Activated CD4-positive, alpha-beta memory T cell treated with anti-CD3 and anti-CD28 coated beads for 36 hours (primary cell): ENCODE data around the gene EXOC1. TPM values are rescaled to one million over a fixed set of nuclear protein-coding genes. Genes with fewer than 3 reads are reported as not detected.
"Not testable (repeated sequence)": the region's sequence is repeated elsewhere in the genome, so short reads cannot be mapped to it uniquely, and the experiment has no call there.

ENCODE experiments used
- CTCF ChIA-PET: fragments of 350-600 bp; sonication (Branson Sonifier 250); formaldehyde crosslinking; loops from one replicate; lab custom pipeline; 2021; ENCODE audit warnings: antibody characterized with exemption, inconsistent platforms; lab: Charles Lee
- POLR2A ChIA-PET: fragments of 350-600 bp; sonication (Branson Sonifier 250); formaldehyde crosslinking; loops from one replicate; lab custom pipeline; 2021; ENCODE audit warnings: antibody characterized with exemption; lab: Charles Lee
- DNase-seq: peaks from one replicate; pipeline ENCODE4 v3.0.0-alpha.2; 2020
- H3K27ac Mint-ChIP-seq: one replicate; pipeline ENCODE4 v1.8.0; 2021; ENCODE audit warnings: mixed read lengths
- H3K27me3 Mint-ChIP-seq: one replicate; pipeline ENCODE4 v1.8.0; 2021; ENCODE audit warnings: mixed read lengths
- H3K36me3 Mint-ChIP-seq: one replicate; pipeline ENCODE4 v1.8.0; 2021; ENCODE audit warnings: mixed read lengths
- H3K4me1 Mint-ChIP-seq: one replicate; pipeline ENCODE4 v1.8.0; 2021; ENCODE audit warnings: low read depth, mixed read lengths
- H3K4me3 Mint-ChIP-seq: one replicate; pipeline ENCODE4 v1.8.0; 2021; ENCODE audit warnings: mild to moderate bottlenecking, mixed read lengths
- H3K9me3 Mint-ChIP-seq: one replicate; pipeline ENCODE4 v1.8.0; 2021; ENCODE audit warnings: mixed read lengths
- intact Hi-C: fragments of 100-400 bp; cut with micrococcal nuclease; formaldehyde crosslinking; loops from one replicate; pipeline ENCODE4 v1.15.1; 2023
- total RNA-seq, 2 experiments: library from RNA; stranded (reverse); gene quantifications; one replicate each; pipeline ENCODE4 v1.2.3, GENCODE V29; 2021

EXOC1 gene
- total RNA-seq, 2 experiments from 2014 or later: 21.9 to 22.4 TPM

GRCh38 chr4:55920571-55920970 lies 67.1 kb downstream of the EXOC1 start:
- POLR2A ChIA-PET: no interaction called here
- CTCF ChIA-PET: no interaction called here
- H3K9me3 Mint-ChIP-seq: no peaks in the 10 kb centered on the region
- no peak overlapping the region for H3K27ac Mint-ChIP-seq
- intact Hi-C loops: no loop called here
- no peaks in the 10 kb centered on the region for H3K36me3 Mint-ChIP-seq
- no peaks in the 10 kb centered on the region for H3K27me3 Mint-ChIP-seq
- DNase-seq: no peak
- no peaks in the 10 kb centered on the region for H3K4me1 Mint-ChIP-seq
- H3K4me3 Mint-ChIP-seq: no peak overlapping the region

GRCh38 chr4:55921093-55921492 lies 67.6 kb downstream of the EXOC1 start:
- CTCF ChIA-PET: no interaction called here
- no peak overlapping the region for H3K27ac Mint-ChIP-seq
- no peaks in the 10 kb centered on the region for H3K27me3 Mint-ChIP-seq
- H3K9me3 Mint-ChIP-seq: no peaks in the 10 kb centered on the region
- no peak overlapping the region for H3K4me3 Mint-ChIP-seq
- no peaks in the 10 kb centered on the region for H3K4me1 Mint-ChIP-seq
- intact Hi-C loops: no loop called here
- POLR2A ChIA-PET: no interaction called here
- H3K36me3 Mint-ChIP-seq: no peaks in the 10 kb centered on the region
- DNase-seq: no peak

GRCh38 chr4:55925241-55925640 lies 71.8 kb downstream of the EXOC1 start:
- H3K9me3 Mint-ChIP-seq: peaks cover 12% of the 10 kb centered on the region
- no peaks in the 10 kb centered on the region for H3K27me3 Mint-ChIP-seq
- H3K27ac Mint-ChIP-seq: no peak overlapping the region
- no peaks in the 10 kb centered on the region for H3K4me1 Mint-ChIP-seq
- CTCF ChIA-PET: no interaction called here
- no peak overlapping the region for H3K4me3 Mint-ChIP-seq
- no peak for DNase-seq
- intact Hi-C loops: no loop called here
- no peaks in the 10 kb centered on the region for H3K36me3 Mint-ChIP-seq
- POLR2A ChIA-PET: no interaction called here

GRCh38 chr4:55926610-55927009 lies 73.2 kb downstream of the EXOC1 start:
- Mint-ChIP-seq H3K36me3 (no peaks in the 10 kb centered on the region), H3K4me3 (no peak overlapping the region), H3K4me1 (no peaks in the 10 kb centered on the region), H3K9me3 (peaks cover 12% of the 10 kb centered on the region), H3K27me3 (no peaks in the 10 kb centered on the region), H3K27ac (no peak overlapping the region)
- POLR2A ChIA-PET: no interaction called here
- DNase-seq: no peak
- CTCF ChIA-PET: no interaction called here
- intact Hi-C loops: no loop called here

GRCh38 chr4:55927803-55928437 lies 74.5 kb downstream of the EXOC1 start:
- ChIA-PET CTCF (no interaction called here), POLR2A (no interaction called here)
- H3K4me3 Mint-ChIP-seq: no peak overlapping the region
- intact Hi-C loops: no loop called here
- H3K27ac Mint-ChIP-seq: no peak overlapping the region
- H3K36me3 Mint-ChIP-seq: no peaks in the 10 kb centered on the region
- H3K27me3 Mint-ChIP-seq: no peaks in the 10 kb centered on the region
- no peaks in the 10 kb centered on the region for H3K4me1 Mint-ChIP-seq
- peaks cover 18% of the 10 kb centered on the region for H3K9me3 Mint-ChIP-seq
- no peak for DNase-seq

- H3K27ac Mint-ChIP-seq: no peak overlapping the region
- no peaks in the 10 kb centered on the region for H3K36me3 Mint-ChIP-seq
- POLR2A ChIA-PET: no interaction called here
- no peaks in the 10 kb centered on the region for H3K27me3 Mint-ChIP-seq
- no peaks in the 10 kb centered on the region for H3K4me1 Mint-ChIP-seq
- intact Hi-C loops: no loop called here
- no peak overlapping the region for H3K4me3 Mint-ChIP-seq
- DNase-seq: no peak
- CTCF ChIA-PET: no interaction called here
- H3K9me3 Mint-ChIP-seq: peaks cover 23% of the 10 kb centered on the region
These were observed 75.4 kb downstream of the EXOC1 start for GRCh38 chr4:55928846-55929245.

GRCh38 chr4:55931043-55931442 lies 77.6 kb downstream of the EXOC1 start:
- DNase-seq: no peak
- H3K36me3 Mint-ChIP-seq: peaks cover 6% of the 10 kb centered on the region
- CTCF ChIA-PET: no interaction called here
- intact Hi-C loops: no loop called here
- no peak overlapping the region for H3K4me3 Mint-ChIP-seq
- H3K27ac Mint-ChIP-seq: no peak overlapping the region
- peaks cover 42% of the 10 kb centered on the region for H3K9me3 Mint-ChIP-seq
- H3K27me3 Mint-ChIP-seq: no peaks in the 10 kb centered on the region
- POLR2A ChIA-PET: no interaction called here
- H3K4me1 Mint-ChIP-seq: no peaks in the 10 kb centered on the region

- H3K4me1 Mint-ChIP-seq: no peaks in the 10 kb centered on the region
- CTCF ChIA-PET: no interaction called here
- H3K9me3 Mint-ChIP-seq: peaks cover 50% of the 10 kb centered on the region
- H3K27ac Mint-ChIP-seq: no peak overlapping the region
- no peak overlapping the region for H3K4me3 Mint-ChIP-seq
- H3K36me3 Mint-ChIP-seq: peaks cover 11% of the 10 kb centered on the region
- no peak for DNase-seq
- POLR2A ChIA-PET: no interaction called here
- H3K27me3 Mint-ChIP-seq: no peaks in the 10 kb centered on the region
- intact Hi-C loops: no loop called here
These were observed 78.4 kb downstream of the EXOC1 start for GRCh38 chr4:55931833-55932232.

- H3K4me3 Mint-ChIP-seq: no peak overlapping the region
- no peaks in the 10 kb centered on the region for H3K4me1 Mint-ChIP-seq
- H3K27ac Mint-ChIP-seq: no peak overlapping the region
- no peaks in the 10 kb centered on the region for H3K27me3 Mint-ChIP-seq
- H3K9me3 Mint-ChIP-seq: peaks cover 56% of the 10 kb centered on the region
- intact Hi-C loops: no loop called here
- ChIA-PET CTCF (no interaction called here), POLR2A (no interaction called here)
- no peak for DNase-seq
- H3K36me3 Mint-ChIP-seq: peaks cover 14% of the 10 kb centered on the region
These were observed 79.1 kb downstream of the EXOC1 start for GRCh38 chr4:55932511-55932910.

GRCh38 chr4:55933611-55934010 lies 80.2 kb downstream of the EXOC1 start:
- POLR2A ChIA-PET: no interaction called here
- no peak for DNase-seq
- Mint-ChIP-seq H3K27ac (no peak overlapping the region), H3K9me3 (peaks cover 62% of the 10 kb centered on the region), H3K4me3 (no peak overlapping the region), H3K4me1 (no peaks in the 10 kb centered on the region), H3K27me3 (no peaks in the 10 kb centered on the region), H3K36me3 (peaks cover 25% of the 10 kb centered on the region)
- CTCF ChIA-PET: no interaction called here
- intact Hi-C loops: no loop called here

GRCh38 chr4:55935907-55936306 lies 82.5 kb downstream of the EXOC1 start:
- CTCF ChIA-PET, H3K4me1 Mint-ChIP-seq, POLR2A ChIA-PET, H3K27me3 Mint-ChIP-seq, H3K27ac Mint-ChIP-seq, H3K4me3 Mint-ChIP-seq, DNase-seq, intact Hi-C loops: not testable (repeated sequence)
- Mint-ChIP-seq H3K9me3 (peaks cover 76% of the 10 kb centered on the region), H3K36me3 (peaks cover 45% of the 10 kb centered on the region)

GRCh38 chr4:55938481-55938880 lies 85.0 kb downstream of the EXOC1 start:
- Mint-ChIP-seq H3K27me3 (no peaks in the 10 kb centered on the region), H3K36me3 (peaks cover 47% of the 10 kb centered on the region), H3K27ac (no peak overlapping the region), H3K4me1 (no peaks in the 10 kb centered on the region), H3K9me3 (peaks cover 80% of the 10 kb centered on the region), H3K4me3 (no peak overlapping the region)
- CTCF ChIA-PET: interaction anchor here (1.0 kb wide), 1 partner anchor 362 kb away, joined by 4 read pairs; no protein-coding TSS in a partner anchor
- POLR2A ChIA-PET: interaction anchor here (1.0 kb wide), 1 partner anchor 9 kb away, joined by 4 read pairs; no protein-coding TSS in a partner anchor
- intact Hi-C loops: no loop called here
- DNase-seq: no peak

GRCh38 chr4:55939421-55939820 lies 86.0 kb downstream of the EXOC1 start:
- no peak for DNase-seq
- no peaks in the 10 kb centered on the region for H3K27me3 Mint-ChIP-seq
- no peaks in the 10 kb centered on the region for H3K4me1 Mint-ChIP-seq
- peaks cover 80% of the 10 kb centered on the region for H3K9me3 Mint-ChIP-seq
- H3K36me3 Mint-ChIP-seq: peaks cover 51% of the 10 kb centered on the region
- H3K27ac Mint-ChIP-seq: no peak overlapping the region
- H3K4me3 Mint-ChIP-seq: no peak overlapping the region
- ChIA-PET CTCF (interaction anchor here (1.0 kb wide), 1 partner anchor 361 kb away, joined by 4 read pairs; no protein-coding TSS in a partner anchor), POLR2A (interaction anchor here (1.0 kb wide), 1 partner anchor 8 kb away, joined by 4 read pairs; no protein-coding TSS in a partner anchor)
- intact Hi-C loops: no loop called here
